ENCODE data around the gene NEIL1.
"Not testable (repeated sequence)": the region's sequence is repeated elsewhere in the genome, so short reads cannot be mapped to it uniquely, and the experiment has no call there.

The NEIL1 gene

GRCh38 chr15:75333654-75334419, 13.0 kb upstream of the NEIL1 start:
- not testable (repeated sequence) for DNase-seq (ENCODE audit: low read depth)

GRCh38 chr15:75335313-75335704, 11.5 kb upstream of the NEIL1 start:
- DNase-seq (ENCODE audit: low read depth) = no peak

GRCh38 chr15:75335705-75336355, 11.0 kb upstream of the NEIL1 start, which contains the start of gene COMMD4:
COMMD4 (plus strand) TSS chr15:75336063; CDS start chr15:75336090, 27 bp downstream.
- peak; percentile 80 for DNase-seq (ENCODE audit: low read depth)

- DNase-seq (ENCODE audit: low read depth) = no peak
Measured at GRCh38 chr15:75338661-75339240, 8.1 kb upstream of the NEIL1 start.

- DNase-seq (ENCODE audit: low read depth) = no peak
Measured at GRCh38 chr15:75339531-75340240, 7.2 kb upstream of the NEIL1 start.

GRCh38 chr15:75342221-75342620, 4.6 kb upstream of the NEIL1 start:
- DNase-seq (ENCODE audit: low read depth) = no peak

GRCh38 chr15:75343953-75344352, 2.9 kb upstream of the NEIL1 start:
- DNase-seq (ENCODE audit: low read depth) = not testable (repeated sequence)

GRCh38 chr15:75347222-75348033, 589 bp downstream of the NEIL1 start:
- no peak for DNase-seq (ENCODE audit: low read depth)

GRCh38 chr15:75348034-75348561, 1.3 kb downstream of the NEIL1 start:
- DNase-seq (ENCODE audit: low read depth) = no peak

GRCh38 chr15:75348562-75349350, 1.9 kb downstream of the NEIL1 start:
- no peak for DNase-seq (ENCODE audit: low read depth)

- DNase-seq (ENCODE audit: low read depth) = not testable (repeated sequence)
Measured at GRCh38 chr15:75349351-75349669, 2.5 kb downstream of the NEIL1 start.

GRCh38 chr15:75349851-75350588, 3.2 kb downstream of the NEIL1 start:
- peak; percentile 47 for DNase-seq (ENCODE audit: low read depth)

GRCh38 chr15:75350601-75351361, 3.9 kb downstream of the NEIL1 start:
- no peak for DNase-seq (ENCODE audit: low read depth)

GRCh38 chr15:75352186-75353080, 5.6 kb downstream of the NEIL1 start:
- no peak for DNase-seq (ENCODE audit: low read depth)

GRCh38 chr15:75353604-75354003, 6.8 kb downstream of the NEIL1 start:
- no peak for DNase-seq (ENCODE audit: low read depth)

GRCh38 chr15:75354454-75354853, 7.6 kb downstream of the NEIL1 start:
- no peak for DNase-seq (ENCODE audit: low read depth)

GRCh38 chr15:75355369-75355768, 8.5 kb downstream of the NEIL1 start:
- no peak for DNase-seq (ENCODE audit: low read depth)

- no peak for DNase-seq (ENCODE audit: low read depth)
Measured at GRCh38 chr15:75356006-75356405, 9.2 kb downstream of the NEIL1 start.

Data from stimulated activated CD8-positive, alpha-beta memory T cell treated with anti-CD3 and anti-CD28 coated beads, Interleukin-7, amount 100 ng/mL, for 24 hours (primary cell).